ENCODE results near the gene ZFYVE28.

- no peak for TF ChIP-seq IKZF1 (conservative IDR thresholded peaks at IDR 0.05)
- TF ChIP-seq, protein P1, sequence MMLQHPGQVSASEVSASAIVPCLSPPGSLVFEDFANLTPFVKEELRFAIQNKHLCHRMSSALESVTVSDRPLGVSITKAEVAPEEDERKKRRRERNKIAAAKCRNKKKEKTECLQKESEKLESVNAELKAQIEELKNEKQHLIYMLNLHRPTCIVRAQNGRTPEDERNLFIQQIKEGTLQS (IDR thresholded peaks at IDR 0.05; ENCODE audit: borderline replicate concordance, extremely low read depth, low read depth, low read length) = no peak
- TF ChIP-seq NFYB (IDR thresholded peaks at IDR 0.05; ENCODE audit: insufficient read depth, low read depth, low read length) = no peak
- TF ChIP-seq FOXK2 (IDR thresholded peaks at IDR 0.05) = no peak
- TF ChIP-seq MYB (IDR thresholded peaks at IDR 0.05; ENCODE audit: borderline replicate concordance, low read depth, low read length) = no peak
- no peak for TF ChIP-seq TCF7 (IDR thresholded peaks at IDR 0.05; ENCODE audit: borderline replicate concordance)
- no peak for TF ChIP-seq CTCF (IDR thresholded peaks at IDR 0.05 in 2 of 3, conservative IDR thresholded peaks at IDR 0.05 in 1 of 3; ENCODE audit: control insufficient read depth in 2 of 3, extremely low read depth in 1 of 3, insufficient read depth in 1 of 3, low read depth in 3 of 3, low read length in 3 of 3)
- no peak for TF ChIP-seq HDGF (IDR thresholded peaks at IDR 0.05)
- no peak for TF ChIP-seq BMI1 (IDR thresholded peaks at IDR 0.05; ENCODE audit: borderline replicate concordance)
These were observed 23.4 kb downstream of the ZFYVE28 start for GRCh38 chr4:2395038-2395437.

Measured in GM12878 (cell line).